Limb (tissue), 2 donors: ENCODE data around the gene IPO4.
A peak's percentile ranks its signal among the peaks of the same experiment; 100 is the strongest.
"Not testable (repeated sequence)": the region's sequence is repeated elsewhere in the genome, so short reads cannot be mapped to it uniquely, and the experiment has no call there.

Experiments
- DNase-seq, 2 donors: peaks; one replicate each; pipeline ENCODE4 v3.0.0-alpha.2; 2016; ENCODE audit errors: extremely low spot score in 2 of 2

The IPO4 gene, protein sequence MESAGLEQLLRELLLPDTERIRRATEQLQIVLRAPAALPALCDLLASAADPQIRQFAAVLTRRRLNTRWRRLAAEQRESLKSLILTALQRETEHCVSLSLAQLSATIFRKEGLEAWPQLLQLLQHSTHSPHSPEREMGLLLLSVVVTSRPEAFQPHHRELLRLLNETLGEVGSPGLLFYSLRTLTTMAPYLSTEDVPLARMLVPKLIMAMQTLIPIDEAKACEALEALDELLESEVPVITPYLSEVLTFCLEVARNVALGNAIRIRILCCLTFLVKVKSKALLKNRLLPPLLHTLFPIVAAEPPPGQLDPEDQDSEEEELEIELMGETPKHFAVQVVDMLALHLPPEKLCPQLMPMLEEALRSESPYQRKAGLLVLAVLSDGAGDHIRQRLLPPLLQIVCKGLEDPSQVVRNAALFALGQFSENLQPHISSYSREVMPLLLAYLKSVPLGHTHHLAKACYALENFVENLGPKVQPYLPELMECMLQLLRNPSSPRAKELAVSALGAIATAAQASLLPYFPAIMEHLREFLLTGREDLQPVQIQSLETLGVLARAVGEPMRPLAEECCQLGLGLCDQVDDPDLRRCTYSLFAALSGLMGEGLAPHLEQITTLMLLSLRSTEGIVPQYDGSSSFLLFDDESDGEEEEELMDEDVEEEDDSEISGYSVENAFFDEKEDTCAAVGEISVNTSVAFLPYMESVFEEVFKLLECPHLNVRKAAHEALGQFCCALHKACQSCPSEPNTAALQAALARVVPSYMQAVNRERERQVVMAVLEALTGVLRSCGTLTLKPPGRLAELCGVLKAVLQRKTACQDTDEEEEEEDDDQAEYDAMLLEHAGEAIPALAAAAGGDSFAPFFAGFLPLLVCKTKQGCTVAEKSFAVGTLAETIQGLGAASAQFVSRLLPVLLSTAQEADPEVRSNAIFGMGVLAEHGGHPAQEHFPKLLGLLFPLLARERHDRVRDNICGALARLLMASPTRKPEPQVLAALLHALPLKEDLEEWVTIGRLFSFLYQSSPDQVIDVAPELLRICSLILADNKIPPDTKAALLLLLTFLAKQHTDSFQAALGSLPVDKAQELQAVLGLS

DNA sequence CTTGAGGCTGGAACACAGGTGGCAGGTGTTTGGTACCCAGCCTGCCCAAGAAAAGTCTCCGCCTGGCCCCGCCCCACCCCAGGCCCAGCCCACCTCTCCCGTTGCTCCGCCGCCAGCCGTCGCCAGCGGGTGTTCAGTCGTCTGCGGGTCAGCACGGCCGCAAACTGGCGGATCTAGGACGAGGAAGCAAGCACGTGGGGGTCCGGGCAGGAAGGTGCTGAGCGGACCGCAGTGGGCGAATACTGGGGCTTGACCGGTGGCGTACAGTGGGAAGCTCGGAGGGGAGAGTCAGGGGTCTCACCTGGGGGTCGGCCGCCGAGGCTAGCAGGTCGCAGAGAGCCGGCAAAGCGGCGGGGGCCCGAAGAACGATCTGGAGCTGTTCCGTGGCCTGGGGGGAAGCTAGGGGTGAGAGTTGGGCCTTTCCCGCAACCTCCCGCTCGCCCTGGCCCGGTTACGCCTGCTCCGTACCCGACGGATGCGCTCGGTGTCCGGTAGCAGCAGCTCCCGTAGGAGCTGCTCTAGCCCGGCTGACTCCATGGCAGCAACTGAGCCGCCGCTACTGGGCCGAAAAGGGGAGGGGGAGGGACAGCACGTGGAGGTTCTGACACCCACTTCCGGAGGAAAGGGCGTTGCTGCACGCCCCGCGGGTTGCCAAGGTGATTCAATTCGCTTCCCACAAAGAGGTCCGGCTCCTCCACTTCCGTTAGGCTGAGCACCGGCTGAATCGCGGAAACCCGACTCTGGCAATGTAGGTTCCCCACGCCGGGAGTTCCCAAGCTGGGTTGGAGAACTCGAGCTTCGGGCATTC lies at the start of gene IPO4:
Gene IPO4 (minus strand): TSS at position 566 of the 808 bp plus-strand sequence. CDS start 29 bp downstream, at position 537.
- peak; percentile 95 to 98 for DNase-seq

DNA sequence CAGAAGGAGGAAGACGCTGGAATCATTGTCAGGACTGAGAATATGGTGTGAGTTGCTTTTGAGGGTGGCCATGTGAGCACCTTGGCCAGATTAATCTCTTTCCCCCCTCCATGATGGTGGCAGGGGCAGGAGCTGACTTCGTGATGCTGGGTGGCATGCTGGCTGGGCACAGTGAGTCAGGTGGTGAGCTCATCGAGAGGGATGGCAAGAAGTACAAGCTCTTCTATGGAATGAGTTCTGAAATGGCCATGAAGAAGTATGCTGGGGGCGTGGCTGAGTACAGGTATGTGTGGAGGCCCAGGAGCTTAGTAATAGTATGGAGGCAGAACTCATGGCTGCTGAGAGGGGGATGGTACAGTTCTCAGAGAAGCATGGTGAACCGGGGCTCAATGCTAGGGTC lies 49.5 kb upstream of the IPO4 start:
- DNase-seq = no peak

DNA sequence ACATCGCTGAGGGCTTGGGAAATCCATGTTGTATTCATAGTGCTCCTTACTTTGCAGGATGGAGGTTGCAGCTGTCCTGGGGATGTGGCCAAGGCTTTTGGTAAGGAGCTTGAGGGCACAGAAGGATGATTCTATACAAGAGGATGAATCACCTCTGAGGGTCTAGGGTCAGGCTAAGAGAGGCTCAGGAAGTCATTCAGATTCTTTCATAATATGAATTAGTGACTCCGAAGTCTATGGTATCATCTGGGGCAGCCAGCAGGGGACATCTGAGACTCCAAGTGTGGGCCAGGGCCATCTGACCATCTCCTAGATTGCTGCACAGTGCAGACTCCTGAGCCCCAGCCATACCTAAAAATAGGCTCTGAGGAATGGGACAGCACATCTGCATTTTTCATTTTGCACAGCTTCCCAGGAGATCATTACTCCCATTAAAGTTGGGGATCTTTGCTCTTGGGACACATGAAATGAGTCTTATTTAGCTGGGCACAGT lies 48.9 kb upstream of the IPO4 start:
- no peak for DNase-seq

GRCh38 chr14:24236689-24237462 lies 48.3 kb upstream of the IPO4 start:
- no peak for DNase-seq

GRCh38 chr14:24235804-24236688 lies 47.4 kb upstream of the IPO4 start:
- DNase-seq = no peak

DNA sequence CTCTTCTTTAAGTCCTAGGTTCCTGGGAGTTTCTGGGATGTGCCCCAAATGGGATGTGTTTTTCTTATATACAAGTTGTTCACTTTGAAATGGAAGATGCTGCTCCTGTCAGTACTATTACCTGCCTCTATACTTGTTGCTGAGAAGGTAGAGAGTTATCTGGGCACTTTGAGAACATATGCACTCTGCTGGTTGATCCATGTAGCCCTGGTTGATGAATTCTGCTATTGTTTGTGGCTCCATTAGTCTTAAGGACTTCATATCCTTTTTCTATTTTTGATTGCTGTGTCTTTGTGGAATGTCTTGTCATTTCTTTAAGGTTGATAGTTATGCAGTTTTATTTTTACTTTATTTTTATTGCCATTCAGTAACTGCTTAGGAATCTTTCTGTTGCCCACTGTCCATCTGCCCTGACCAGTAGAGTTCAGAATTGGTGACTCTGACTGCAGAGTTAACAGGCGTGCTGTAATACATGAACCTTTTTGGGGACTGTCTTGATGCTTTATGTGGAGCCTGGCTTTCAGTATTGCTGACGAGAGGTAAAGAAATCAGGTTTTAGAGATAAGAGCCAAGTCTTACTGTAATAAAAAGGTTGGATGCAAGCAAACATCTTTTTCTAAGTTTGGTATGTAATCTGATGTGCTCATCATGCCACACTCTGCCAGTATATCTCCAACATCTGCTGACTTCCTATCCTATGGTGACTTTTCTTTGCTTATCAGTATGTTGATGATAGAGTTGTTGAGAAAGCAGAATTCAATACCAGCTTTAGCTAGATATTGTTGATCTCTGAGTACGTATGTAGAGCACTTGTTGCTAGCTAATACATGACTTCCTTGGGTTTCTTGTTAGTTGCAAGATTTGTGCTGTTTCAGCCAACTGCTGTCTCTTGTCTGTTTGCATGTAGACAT lies 45.7 kb upstream of the IPO4 start:
- no peak for DNase-seq

GRCh38 chr14:24233538-24233866 lies 44.9 kb upstream of the IPO4 start:
- DNase-seq = no peak

DNA sequence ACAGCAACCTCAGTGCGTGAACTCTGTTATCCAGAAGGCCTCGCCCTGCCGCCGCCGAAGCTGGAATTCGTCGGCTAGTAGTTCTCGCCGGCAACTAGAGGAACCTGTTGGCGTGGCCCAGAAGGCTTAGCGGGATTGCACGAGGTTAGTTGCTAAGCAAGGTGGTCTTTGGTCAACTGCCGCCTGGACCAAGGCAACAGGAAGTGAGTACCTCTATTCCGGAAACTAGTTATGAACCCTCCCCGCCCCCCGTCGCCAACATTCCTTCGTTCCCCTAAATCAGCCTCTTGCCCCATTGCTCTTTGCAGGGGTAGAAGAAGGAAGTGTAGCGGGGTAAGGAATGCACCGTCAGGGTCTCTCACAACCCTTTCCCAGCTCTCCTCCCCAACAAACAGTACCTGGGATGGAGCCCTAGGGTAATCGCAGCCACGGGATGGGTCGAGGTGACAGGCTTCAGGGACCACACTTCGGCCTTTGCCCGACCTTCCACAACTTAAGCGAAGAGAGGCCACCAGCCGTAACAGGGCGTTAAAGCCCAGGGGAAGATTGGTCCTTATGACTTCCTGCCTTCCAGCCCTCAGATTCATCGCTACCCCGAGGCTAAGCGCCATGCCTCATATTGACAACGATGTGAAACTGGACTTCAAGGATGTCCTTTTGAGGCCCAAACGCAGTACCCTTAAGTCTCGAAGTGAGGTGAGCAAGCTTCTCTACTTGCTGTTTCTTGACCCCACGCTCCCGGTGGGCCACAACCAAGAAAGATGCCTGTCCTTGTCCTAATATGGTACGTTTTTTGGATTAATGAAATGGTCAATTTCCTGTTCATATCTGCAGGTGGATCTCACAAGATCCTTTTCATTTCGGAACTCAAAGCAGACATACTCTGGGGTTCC lies 44.3 kb upstream of the IPO4 start, which contains the start of gene GMPR2:
Gene GMPR2 (plus strand): TSS at position 285 of the 893 bp plus-strand sequence. CDS start 325 bp downstream, at position 610.
- no peak for DNase-seq

DNA sequence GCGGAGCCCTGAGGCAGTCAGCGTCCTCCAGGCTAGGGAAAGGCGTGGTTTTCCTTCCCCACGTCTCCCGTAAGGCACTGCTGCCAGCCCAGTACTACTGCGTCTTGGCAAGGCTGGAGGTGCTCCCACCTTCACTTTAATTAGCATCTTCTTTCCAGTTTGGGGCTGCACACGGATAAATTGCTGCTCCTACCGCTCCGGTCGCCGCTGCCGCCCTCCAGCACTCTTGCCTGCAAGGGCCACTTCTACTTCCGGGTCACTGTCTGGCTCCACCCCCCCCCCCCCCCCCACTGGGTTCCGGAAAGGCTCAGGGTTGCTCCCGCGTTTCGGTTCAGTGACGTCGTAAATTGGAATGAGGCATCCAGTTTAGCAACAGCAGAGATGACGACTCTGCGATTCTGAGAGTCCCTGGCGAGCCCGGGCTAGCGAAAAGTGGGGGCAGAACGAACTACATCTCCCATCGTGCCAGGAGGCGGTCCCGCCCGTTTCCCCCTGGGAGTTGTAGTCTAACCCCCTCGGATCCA lies 43.6 kb upstream of the IPO4 start, which contains the start of gene NEDD8:
Gene NEDD8 (minus strand): TSS at position 247 of the 524 bp plus-strand sequence. CDS start 100 bp downstream, at position 147.
- DNase-seq = peak; percentile 91 to 96

- peak in 1 of 2 donors; percentile 42 for DNase-seq
Measured at GRCh38 chr14:24231263-24232120, 42.9 kb upstream of the IPO4 start.

GRCh38 chr14:24228902-24229301 lies 40.3 kb upstream of the IPO4 start:
- DNase-seq = no peak

- no peak for DNase-seq
Measured at GRCh38 chr14:24226473-24226872, 37.9 kb upstream of the IPO4 start.

DNA sequence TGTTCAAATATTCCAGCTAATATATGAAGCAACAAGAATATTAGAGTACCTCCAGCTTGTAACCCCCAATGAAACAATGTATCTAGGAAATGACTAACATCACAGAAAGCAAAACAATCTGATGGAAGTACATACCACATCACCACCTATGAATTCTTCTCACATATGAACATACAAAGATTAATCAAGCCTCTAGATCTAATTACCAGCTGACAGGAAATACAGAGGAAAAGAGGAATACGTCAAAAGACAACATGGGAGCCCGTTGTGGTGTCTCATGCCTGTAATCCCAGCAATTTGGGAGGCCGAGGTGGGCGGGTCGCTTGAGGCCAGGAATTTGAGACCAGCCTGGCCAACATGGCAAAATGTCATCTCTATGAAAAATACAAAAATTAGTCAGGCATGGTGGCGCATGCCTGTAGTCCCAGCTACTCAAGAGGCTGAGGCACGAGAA lies 36.0 kb upstream of the IPO4 start:
- DNase-seq = no peak

- DNase-seq = not testable (repeated sequence)
Measured at GRCh38 chr14:24222987-24223386, 34.4 kb upstream of the IPO4 start.

GRCh38 chr14:24219521-24219920 lies 30.9 kb upstream of the IPO4 start:
- no peak for DNase-seq

DNA sequence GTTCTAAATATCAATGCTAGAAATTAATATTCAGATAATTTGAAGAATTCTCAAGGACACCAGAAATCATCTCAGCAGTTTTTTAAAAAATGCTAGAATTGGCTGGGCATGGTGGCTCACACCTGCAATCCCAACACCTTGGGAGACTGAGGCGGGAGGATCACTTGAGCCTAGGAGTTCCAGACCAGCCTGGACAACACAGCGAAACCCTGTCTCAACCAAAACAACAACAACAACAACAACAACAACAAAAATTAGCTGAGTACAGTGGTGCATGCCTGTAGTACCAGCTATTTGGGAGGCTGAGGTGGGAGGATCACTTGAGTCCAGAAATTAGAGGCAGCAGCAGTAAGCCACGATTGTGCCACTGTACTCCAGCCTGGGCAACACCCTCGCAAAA lies 30.5 kb upstream of the IPO4 start:
- no peak for DNase-seq
